Hematopoietic multipotent progenitor cell treated with erythropoietin and hydrocortisone succinate and interleukin-3 and kit ligand, for 6 days (in vitro differentiated cells): Measurements from ENCODE around the gene TNNC2.

Source experiments
- DNase-seq: peaks from one replicate; pipeline ENCODE4 v3.0.0-alpha.2; 2015

Gene TNNC2

DNA sequence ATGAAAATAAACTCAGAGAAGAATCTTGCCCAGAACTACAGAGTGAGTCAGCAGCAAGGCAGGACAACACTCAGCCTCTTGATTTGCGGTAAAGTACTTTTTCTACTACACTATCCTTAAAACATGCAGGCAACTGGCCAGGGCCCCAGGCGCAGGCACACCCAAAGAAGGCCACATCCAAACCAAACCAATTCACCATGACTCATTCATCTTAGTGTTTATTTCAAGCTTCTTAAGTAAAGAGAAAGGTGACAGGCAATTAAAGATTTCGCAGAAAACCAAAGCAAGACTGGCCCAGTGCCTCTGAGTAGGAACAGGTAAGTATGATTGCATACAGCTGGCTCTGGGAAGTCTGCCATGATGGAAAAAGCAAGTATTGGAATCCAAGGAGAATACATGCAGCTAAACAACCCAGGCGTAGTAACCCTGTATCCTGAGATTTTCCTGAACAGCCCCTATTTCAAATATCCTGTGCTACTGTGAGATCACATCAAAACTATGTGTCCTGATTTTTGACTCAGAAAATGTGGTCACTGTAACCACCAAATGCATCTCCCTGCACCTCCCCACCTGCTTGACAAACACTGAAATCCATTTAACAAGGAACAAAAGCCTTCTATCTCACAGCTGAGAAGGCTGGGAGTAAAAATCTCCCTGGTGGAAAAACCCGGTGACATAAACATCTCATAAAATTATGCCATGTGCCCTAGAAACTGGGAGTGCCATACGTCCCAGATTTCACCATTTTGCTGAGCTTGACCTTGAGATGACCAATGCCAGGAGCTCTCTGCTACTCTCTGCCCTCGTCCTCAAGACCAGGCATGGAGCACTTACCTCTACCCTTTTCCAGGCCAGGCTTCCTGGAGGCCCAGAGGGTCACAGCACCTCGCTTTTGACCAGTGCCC lies 47.8 kb downstream of the TNNC2 start:
- DNase-seq = peak; percentile 53

DNA sequence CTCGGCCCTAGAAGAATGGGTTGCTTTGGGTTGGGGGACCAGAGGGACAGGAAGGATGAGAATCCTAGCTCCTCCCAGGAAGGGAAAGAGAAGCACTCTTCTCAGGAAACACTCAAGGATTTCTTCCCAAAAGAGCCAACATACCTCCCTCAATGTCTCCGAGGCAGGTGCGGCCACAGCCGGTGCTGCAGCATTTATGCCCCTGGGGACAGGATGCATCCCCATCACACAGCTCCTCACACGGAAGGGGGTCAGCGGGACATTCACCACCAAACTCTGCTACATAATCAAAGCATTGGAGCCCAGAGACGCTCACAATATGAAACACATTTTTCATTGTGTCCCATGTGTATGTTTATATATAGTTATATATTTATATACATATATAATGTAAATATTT lies 50.2 kb downstream of the TNNC2 start:
- DNase-seq = no peak

DNA sequence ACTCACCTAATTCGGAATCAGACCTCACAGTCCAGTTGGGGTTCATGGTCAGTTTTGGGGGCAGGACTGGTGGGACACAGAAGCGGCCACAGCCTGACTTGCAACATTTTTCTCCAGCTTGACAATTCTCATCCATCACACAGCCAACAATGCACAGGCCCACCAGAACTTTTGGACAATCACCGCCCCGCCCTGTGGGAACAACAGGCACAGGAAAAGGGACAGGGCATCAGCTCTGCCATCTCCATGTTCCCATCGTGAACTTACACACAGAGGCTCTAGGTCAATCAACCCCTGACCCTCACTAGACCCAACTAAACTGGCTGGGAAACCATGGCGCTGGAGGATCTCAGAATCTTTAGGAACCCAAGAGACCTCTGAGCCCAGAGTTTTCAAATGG lies 51.7 kb downstream of the TNNC2 start:
- DNase-seq = no peak

DNA sequence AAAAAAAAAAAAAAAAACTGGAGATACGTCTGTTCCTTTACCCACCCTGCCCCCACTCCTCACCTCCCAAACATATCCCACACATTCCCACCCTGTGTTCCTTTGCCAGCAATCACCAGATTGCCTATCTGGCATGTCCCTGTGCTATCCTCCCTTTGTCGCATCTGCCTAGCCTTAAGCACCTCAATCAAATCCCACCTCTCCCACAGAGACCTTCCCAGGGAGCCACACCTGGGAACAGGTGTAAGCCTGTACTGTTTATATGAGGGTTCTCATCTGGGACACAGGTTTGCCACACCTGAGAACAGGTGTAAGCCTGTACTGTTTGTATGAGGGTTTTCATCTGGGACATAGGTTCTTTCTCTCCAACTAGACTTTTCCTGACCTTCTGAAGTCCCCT lies 52.2 kb downstream of the TNNC2 start:
- no peak for DNase-seq
